Endothelial cell (in vitro differentiated cells): ENCODE results near the gene KCNN3. TPM values are rescaled to one million over a fixed set of nuclear protein-coding genes. Genes with fewer than 3 reads are reported as not detected.

Experiments
- DNase-seq: peaks from one replicate; pipeline ENCODE4 v3.0.0; 2021; ENCODE audit warnings: low spot score
- H3K27ac Mint-ChIP-seq: one replicate; pipeline ENCODE4 v1.8.0; 2021; ENCODE audit warnings: mixed read lengths, inconsistent platforms; ENCODE audit not compliant: unreplicated experiment
- H3K27me3 Mint-ChIP-seq: one replicate; pipeline ENCODE4 v1.8.0; 2021; ENCODE audit warnings: mild to moderate bottlenecking, moderate library complexity, mixed read lengths, inconsistent platforms; ENCODE audit not compliant: unreplicated experiment
- H3K36me3 Mint-ChIP-seq: one replicate; pipeline ENCODE4 v1.8.0; 2021; ENCODE audit warnings: mild to moderate bottlenecking, low read depth, mixed read lengths, inconsistent platforms; ENCODE audit not compliant: unreplicated experiment
- H3K4me1 Mint-ChIP-seq: one replicate; pipeline ENCODE4 v1.8.0; 2021; ENCODE audit warnings: mild to moderate bottlenecking, mixed read lengths, inconsistent platforms; ENCODE audit not compliant: unreplicated experiment
- H3K4me3 Mint-ChIP-seq: one replicate; pipeline ENCODE4 v1.8.0; 2021; ENCODE audit warnings: mild to moderate bottlenecking, mixed read lengths, inconsistent platforms; ENCODE audit not compliant: unreplicated experiment
- H3K9me3 Mint-ChIP-seq: one replicate; pipeline ENCODE4 v1.8.0; 2021; ENCODE audit warnings: mixed read lengths, inconsistent platforms; ENCODE audit not compliant: unreplicated experiment
- total RNA-seq: library from RNA; stranded (reverse); fragmentation: NEBNext Ultra II Directional; extraction: Animal tissue kit (Norgen Biotek cat#: 25700); gene quantifications from one replicate; pipeline ENCODE4 v1.2.1, GENCODE V29; 2021; ENCODE audit not compliant: unreplicated experiment
- TF ChIP-seq, protein P1 (sequence below): fragments of 200-600 bp; sonication (generic); IDR thresholded peaks from one replicate; pipeline ENCODE4 v1.5.0; 2021; ENCODE audit warnings: antibody characterized with exemption; ENCODE audit not compliant: unreplicated experiment

Gene KCNN3
- total RNA-seq, 1 donor from 2014 or later, result 17.3 TPM

- H3K27me3 Mint-ChIP-seq, result peaks cover 6% of the 10 kb centered on the region
- no peak overlapping the region for H3K4me3 Mint-ChIP-seq
- peak; percentile 42 for DNase-seq
- H3K4me1 Mint-ChIP-seq, result peaks cover 40% of the 10 kb centered on the region
- TF ChIP-seq, protein P1, sequence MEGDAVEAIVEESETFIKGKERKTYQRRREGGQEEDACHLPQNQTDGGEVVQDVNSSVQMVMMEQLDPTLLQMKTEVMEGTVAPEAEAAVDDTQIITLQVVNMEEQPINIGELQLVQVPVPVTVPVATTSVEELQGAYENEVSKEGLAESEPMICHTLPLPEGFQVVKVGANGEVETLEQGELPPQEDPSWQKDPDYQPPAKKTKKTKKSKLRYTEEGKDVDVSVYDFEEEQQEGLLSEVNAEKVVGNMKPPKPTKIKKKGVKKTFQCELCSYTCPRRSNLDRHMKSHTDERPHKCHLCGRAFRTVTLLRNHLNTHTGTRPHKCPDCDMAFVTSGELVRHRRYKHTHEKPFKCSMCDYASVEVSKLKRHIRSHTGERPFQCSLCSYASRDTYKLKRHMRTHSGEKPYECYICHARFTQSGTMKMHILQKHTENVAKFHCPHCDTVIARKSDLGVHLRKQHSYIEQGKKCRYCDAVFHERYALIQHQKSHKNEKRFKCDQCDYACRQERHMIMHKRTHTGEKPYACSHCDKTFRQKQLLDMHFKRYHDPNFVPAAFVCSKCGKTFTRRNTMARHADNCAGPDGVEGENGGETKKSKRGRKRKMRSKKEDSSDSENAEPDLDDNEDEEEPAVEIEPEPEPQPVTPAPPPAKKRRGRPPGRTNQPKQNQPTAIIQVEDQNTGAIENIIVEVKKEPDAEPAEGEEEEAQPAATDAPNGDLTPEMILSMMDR, result no peak
- H3K27ac Mint-ChIP-seq, result peak overlapping the region; percentile 94
- H3K9me3 Mint-ChIP-seq, result no peaks in the 10 kb centered on the region
- no peaks in the 10 kb centered on the region for H3K36me3 Mint-ChIP-seq
Observed at GRCh38 chr1:154730259-154730658, 139.8 kb downstream of the KCNN3 start.

- H3K27me3 Mint-ChIP-seq, result peaks cover 6% of the 10 kb centered on the region
- no peaks in the 10 kb centered on the region for H3K9me3 Mint-ChIP-seq
- no peak for DNase-seq
- H3K4me1 Mint-ChIP-seq, result peaks cover 40% of the 10 kb centered on the region
- peak overlapping the region; percentile 94 for H3K27ac Mint-ChIP-seq
- H3K4me3 Mint-ChIP-seq, result no peak overlapping the region
- TF ChIP-seq, protein P1, result no peak
- H3K36me3 Mint-ChIP-seq, result no peaks in the 10 kb centered on the region
Observed at GRCh38 chr1:154729577-154729976, 140.5 kb downstream of the KCNN3 start.

DNA sequence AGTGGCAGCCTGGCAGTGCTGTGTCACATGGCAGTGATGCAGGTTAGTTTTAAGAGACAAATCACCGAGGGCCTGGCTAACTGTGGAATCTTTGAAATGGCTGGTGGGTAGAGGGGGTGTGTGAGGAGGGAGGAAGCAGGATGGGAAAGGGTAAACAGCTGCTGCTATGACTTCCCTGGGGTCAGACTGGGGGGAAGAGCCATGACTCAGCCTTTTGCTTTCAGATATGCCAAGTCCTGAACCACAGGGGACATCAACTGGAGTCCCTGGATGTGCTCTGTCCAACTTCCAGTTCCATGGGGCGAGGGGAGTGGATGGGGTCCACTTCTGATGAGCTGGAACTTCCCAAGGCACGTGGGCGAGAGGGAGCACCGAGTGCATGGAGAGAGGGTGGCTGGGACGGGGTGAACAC lies 141.0 kb downstream of the KCNN3 start:
- DNase-seq, result no peak
- no peaks in the 10 kb centered on the region for H3K36me3 Mint-ChIP-seq
- peak overlapping the region; percentile 88 for H3K27ac Mint-ChIP-seq
- peaks cover 41% of the 10 kb centered on the region for H3K4me1 Mint-ChIP-seq
- TF ChIP-seq, protein P1, result no peak
- peaks cover 6% of the 10 kb centered on the region for H3K27me3 Mint-ChIP-seq
- H3K9me3 Mint-ChIP-seq, result no peaks in the 10 kb centered on the region
- H3K4me3 Mint-ChIP-seq, result no peak overlapping the region

DNA sequence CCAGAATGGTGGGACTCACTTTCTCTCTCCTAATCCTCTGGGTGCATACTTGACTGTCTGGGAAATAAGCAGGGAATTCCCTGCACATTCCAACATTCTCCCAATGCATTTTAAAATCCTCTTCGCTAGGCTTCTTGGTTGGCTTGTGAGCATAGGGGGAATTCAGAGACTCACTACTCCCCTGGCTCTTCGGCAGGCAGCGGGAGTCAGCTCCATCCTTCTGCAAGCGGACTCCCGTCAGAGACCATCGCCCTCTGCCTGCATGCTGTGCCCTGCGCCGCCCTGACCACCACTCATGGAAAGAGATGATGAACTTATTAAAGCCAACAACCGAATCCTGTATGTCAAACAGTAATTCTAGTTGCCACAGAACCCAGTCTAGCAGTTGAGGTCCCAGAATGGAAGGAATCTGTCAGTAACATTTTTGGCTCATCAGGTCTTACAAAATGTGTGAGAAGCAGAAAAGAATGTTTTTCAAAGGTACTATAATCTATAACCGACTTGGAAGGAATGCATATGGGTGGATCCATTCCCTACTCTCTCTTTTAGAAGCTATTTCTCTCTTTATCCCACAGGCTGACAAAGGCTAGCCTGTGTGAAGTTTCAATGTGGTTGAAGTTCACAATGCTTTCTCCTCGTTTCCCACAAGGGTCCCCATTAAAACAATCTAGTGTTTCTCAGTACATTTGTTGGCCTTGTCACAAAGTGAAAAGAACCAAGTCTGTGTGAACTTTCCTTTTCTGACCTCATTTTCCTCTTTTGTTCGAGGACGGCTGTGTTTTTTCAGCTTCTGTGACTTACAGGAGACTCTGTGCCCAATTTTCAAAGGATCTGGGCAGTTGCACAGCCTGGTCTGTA lies 143.0 kb downstream of the KCNN3 start:
- no peak for DNase-seq
- H3K9me3 Mint-ChIP-seq, result no peaks in the 10 kb centered on the region
- TF ChIP-seq, protein P1, result no peak
- peak overlapping the region; percentile 70 for H3K4me3 Mint-ChIP-seq
- peaks cover 40% of the 10 kb centered on the region for H3K4me1 Mint-ChIP-seq
- H3K27ac Mint-ChIP-seq, result no peak overlapping the region
- no peaks in the 10 kb centered on the region for H3K36me3 Mint-ChIP-seq
- peaks cover 2% of the 10 kb centered on the region for H3K27me3 Mint-ChIP-seq

GRCh38 chr1:154726443-154726842 lies 143.6 kb downstream of the KCNN3 start:
- TF ChIP-seq, protein P1, result no peak
- peaks cover 2% of the 10 kb centered on the region for H3K27me3 Mint-ChIP-seq
- DNase-seq, result no peak
- H3K4me3 Mint-ChIP-seq, result no peak overlapping the region
- H3K27ac Mint-ChIP-seq, result no peak overlapping the region
- H3K36me3 Mint-ChIP-seq, result no peaks in the 10 kb centered on the region
- peaks cover 40% of the 10 kb centered on the region for H3K4me1 Mint-ChIP-seq
- no peaks in the 10 kb centered on the region for H3K9me3 Mint-ChIP-seq
